Activated CD4-positive, alpha-beta memory T cell treated with anti-CD3 and anti-CD28 coated beads for 36 hours (primary cell): Measurements from ENCODE around the gene GLI1. TPM values are rescaled to one million over a fixed set of nuclear protein-coding genes. Genes with fewer than 3 reads are reported as not detected.
"Not testable (repeated sequence)": the region's sequence is repeated elsewhere in the genome, so short reads cannot be mapped to it uniquely, and the experiment has no call there.

Experiments used
- CTCF ChIA-PET: fragments of 350-600 bp; sonication (Branson Sonifier 250); formaldehyde crosslinking; loops from one replicate; lab custom pipeline; 2021; ENCODE audit warnings: antibody characterized with exemption, inconsistent platforms; lab: Charles Lee
- POLR2A ChIA-PET: fragments of 350-600 bp; sonication (Branson Sonifier 250); formaldehyde crosslinking; loops from one replicate; lab custom pipeline; 2021; ENCODE audit warnings: antibody characterized with exemption; lab: Charles Lee
- DNase-seq: peaks from one replicate; pipeline ENCODE4 v3.0.0-alpha.2; 2020
- H3K27ac Mint-ChIP-seq: one replicate; pipeline ENCODE4 v1.8.0; 2021; ENCODE audit warnings: mixed read lengths
- H3K27me3 Mint-ChIP-seq: one replicate; pipeline ENCODE4 v1.8.0; 2021; ENCODE audit warnings: mixed read lengths
- H3K36me3 Mint-ChIP-seq: one replicate; pipeline ENCODE4 v1.8.0; 2021; ENCODE audit warnings: mixed read lengths
- H3K4me1 Mint-ChIP-seq: one replicate; pipeline ENCODE4 v1.8.0; 2021; ENCODE audit warnings: low read depth, mixed read lengths
- H3K4me3 Mint-ChIP-seq: one replicate; pipeline ENCODE4 v1.8.0; 2021; ENCODE audit warnings: mild to moderate bottlenecking, mixed read lengths
- H3K9me3 Mint-ChIP-seq: one replicate; pipeline ENCODE4 v1.8.0; 2021; ENCODE audit warnings: mixed read lengths
- intact Hi-C: fragments of 100-400 bp; cut with micrococcal nuclease; formaldehyde crosslinking; loops from one replicate; pipeline ENCODE4 v1.15.1; 2023
- total RNA-seq, 2 experiments: library from RNA; stranded (reverse); gene quantifications; one replicate each; pipeline ENCODE4 v1.2.3, GENCODE V29; 2021

Gene GLI1
- total RNA-seq, 2 experiments from 2014 or later = 0.07 TPM; not detected in 1

DNA sequence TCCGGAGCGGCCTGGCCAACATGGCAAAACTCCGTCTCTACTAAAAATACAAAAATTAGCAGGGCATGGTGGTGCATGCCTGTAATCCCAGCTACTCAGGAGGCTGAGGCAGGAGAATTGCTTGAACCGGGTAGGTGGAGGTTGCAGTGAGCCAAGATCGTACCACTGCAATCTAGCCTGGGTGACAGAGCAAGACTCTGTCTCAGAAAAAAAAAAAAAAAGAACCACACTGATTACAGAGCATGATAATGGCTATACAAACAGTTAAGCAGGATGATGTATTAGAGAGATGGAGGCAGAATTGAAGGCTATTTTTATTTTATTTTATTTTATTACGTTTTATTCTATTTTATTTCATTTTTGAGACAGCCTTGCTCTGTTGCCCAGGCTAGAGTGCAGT is 15.2 kb upstream of the GLI1 start:
- POLR2A ChIA-PET, H3K36me3 Mint-ChIP-seq, DNase-seq, H3K4me1 Mint-ChIP-seq, intact Hi-C loops, H3K27ac Mint-ChIP-seq, H3K4me3 Mint-ChIP-seq, H3K27me3 Mint-ChIP-seq: not testable (repeated sequence)
- CTCF ChIA-PET = interaction anchor here (1.5 to 3.0 kb wide), 2 partner anchors 11 to 14 kb away, joined by 3 to 19 read pairs; partner anchors contain the start of gene INHBE
- H3K9me3 Mint-ChIP-seq = peaks cover 12% of the 10 kb centered on the region

DNA sequence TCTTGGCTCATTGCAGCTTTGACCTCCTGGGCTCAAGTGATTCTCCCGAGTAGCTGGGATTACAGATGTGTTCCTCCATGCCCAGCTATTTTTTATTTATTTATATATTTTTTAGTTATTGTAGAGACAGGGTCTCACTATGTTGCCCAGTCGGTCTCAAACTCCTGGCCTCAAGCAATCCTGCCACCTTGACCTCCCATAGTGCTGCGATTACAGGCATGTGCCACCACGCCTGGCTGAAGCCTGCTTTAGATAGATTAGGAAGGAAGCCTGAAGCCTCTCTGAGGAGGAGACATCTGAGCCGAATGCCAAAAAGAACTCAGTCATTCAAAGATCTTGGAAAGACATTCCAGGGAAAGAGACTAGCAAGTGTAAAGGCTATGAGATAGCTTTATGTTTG is 14.8 kb upstream of the GLI1 start:
- POLR2A ChIA-PET = no interaction called here
- Mint-ChIP-seq H3K4me1 (no peaks in the 10 kb centered on the region), H3K27ac (no peak overlapping the region), H3K4me3 (no peak overlapping the region), H3K27me3 (peaks cover 6% of the 10 kb centered on the region), H3K9me3 (peaks cover 12% of the 10 kb centered on the region), H3K36me3 (peaks cover 4% of the 10 kb centered on the region)
- DNase-seq = no peak
- CTCF ChIA-PET = interaction anchor here (1.5 to 3.0 kb wide), 2 partner anchors 11 to 14 kb away, joined by 3 to 19 read pairs; partner anchors contain the start of gene INHBE
- intact Hi-C loops = no loop called here

DNA sequence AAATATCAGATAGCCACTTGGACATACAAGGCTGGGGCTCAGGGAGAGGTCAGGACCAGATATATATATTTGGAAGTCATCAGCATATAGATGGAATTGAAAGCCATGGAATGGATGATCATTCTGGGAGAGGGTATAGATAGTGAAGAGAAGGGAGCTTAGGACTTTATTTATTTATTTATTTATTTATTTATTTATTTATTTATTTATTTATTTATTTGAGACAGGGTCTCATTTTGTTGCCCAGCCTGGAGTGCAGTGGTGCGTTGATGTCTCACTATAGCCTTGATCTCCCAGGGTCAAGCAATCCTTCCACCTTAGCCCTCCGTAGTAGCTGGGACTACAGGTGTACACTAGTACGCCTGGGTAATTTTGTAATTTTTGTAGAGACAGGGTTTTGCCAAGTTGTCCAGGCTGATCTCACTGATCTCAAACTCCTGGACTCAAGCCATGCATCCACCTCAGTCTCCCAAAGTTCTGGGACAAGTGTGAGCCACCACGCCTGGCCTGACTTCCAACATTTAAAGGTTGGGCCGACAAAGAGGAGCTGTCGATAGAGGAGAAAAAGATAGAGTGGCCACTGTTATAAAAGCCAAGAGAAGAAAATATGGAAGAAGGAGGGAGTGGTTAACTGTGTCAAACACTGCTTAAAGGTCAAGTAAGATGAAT is 13.2 kb upstream of the GLI1 start:
- intact Hi-C loops = no loop called here
- no peak for DNase-seq
- Mint-ChIP-seq H3K36me3 (peaks cover 2% of the 10 kb centered on the region), H3K4me3 (no peak overlapping the region), H3K27me3 (peaks cover 2% of the 10 kb centered on the region), H3K4me1 (no peaks in the 10 kb centered on the region), H3K27ac (no peak overlapping the region), H3K9me3 (peaks cover 7% of the 10 kb centered on the region)
- ChIA-PET POLR2A (no interaction called here), CTCF (interaction anchor here (1.0 to 3.0 kb wide), 2 partner anchors 9 to 13 kb away, joined by 6 to 19 read pairs; partner anchors contain the start of genes GLI1 and INHBE)

GRCh38 chr12:57448669-57449068 is 10.9 kb upstream of the GLI1 start:
- POLR2A ChIA-PET = no interaction called here
- H3K4me3 Mint-ChIP-seq = no peak overlapping the region
- no peak for DNase-seq
- H3K9me3 Mint-ChIP-seq = no peaks in the 10 kb centered on the region
- no peak overlapping the region for H3K27ac Mint-ChIP-seq
- intact Hi-C loops = no loop called here
- H3K27me3 Mint-ChIP-seq = no peaks in the 10 kb centered on the region
- H3K4me1 Mint-ChIP-seq = peaks cover 5% of the 10 kb centered on the region
- CTCF ChIA-PET = interaction anchor here (0.6 to 1.3 kb wide), 3 partner anchors 10 to 141 kb away, joined by 3 to 4 read pairs (median 3); no protein-coding TSS in a partner anchor
- H3K36me3 Mint-ChIP-seq = no peaks in the 10 kb centered on the region

DNA sequence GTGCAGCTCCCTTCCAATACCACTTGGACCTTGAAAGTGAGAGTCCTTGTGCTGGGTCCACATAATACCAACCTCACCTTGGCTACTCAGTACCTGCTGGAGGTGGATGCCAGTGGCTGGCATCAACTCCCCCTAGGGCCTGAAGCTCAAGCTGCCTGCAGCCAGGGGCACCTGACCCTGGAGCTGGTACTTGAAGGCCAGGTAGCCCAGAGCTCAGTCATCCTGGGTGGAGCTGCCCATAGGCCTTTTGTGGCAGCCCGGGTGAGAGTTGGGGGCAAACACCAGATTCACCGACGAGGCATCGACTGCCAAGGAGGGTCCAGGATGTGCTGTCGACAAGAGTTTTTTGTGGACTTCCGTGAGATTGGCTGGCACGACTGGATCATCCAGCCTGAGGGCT is 10.2 kb upstream of the GLI1 start:
- ChIA-PET CTCF (no interaction called here), POLR2A (no interaction called here)
- intact Hi-C loops = no loop called here
- Mint-ChIP-seq H3K4me1 (peaks cover 5% of the 10 kb centered on the region), H3K9me3 (no peaks in the 10 kb centered on the region), H3K27me3 (no peaks in the 10 kb centered on the region), H3K4me3 (no peak overlapping the region), H3K27ac (no peak overlapping the region), H3K36me3 (no peaks in the 10 kb centered on the region)
- no peak for DNase-seq

GRCh38 chr12:57450057-57450456 is 9.5 kb upstream of the GLI1 start:
- Mint-ChIP-seq H3K27me3 (no peaks in the 10 kb centered on the region), H3K4me1 (peaks cover 5% of the 10 kb centered on the region), H3K36me3 (no peaks in the 10 kb centered on the region), H3K9me3 (no peaks in the 10 kb centered on the region), H3K4me3 (no peak overlapping the region), H3K27ac (no peak overlapping the region)
- CTCF ChIA-PET = interaction anchor here (1.2 to 1.6 kb wide), 2 partner anchors 9 to 10 kb away, joined by 3 to 8 read pairs; partner anchors contain the start of gene GLI1
- intact Hi-C loops = no loop called here
- no peak for DNase-seq
- POLR2A ChIA-PET = no interaction called here

DNA sequence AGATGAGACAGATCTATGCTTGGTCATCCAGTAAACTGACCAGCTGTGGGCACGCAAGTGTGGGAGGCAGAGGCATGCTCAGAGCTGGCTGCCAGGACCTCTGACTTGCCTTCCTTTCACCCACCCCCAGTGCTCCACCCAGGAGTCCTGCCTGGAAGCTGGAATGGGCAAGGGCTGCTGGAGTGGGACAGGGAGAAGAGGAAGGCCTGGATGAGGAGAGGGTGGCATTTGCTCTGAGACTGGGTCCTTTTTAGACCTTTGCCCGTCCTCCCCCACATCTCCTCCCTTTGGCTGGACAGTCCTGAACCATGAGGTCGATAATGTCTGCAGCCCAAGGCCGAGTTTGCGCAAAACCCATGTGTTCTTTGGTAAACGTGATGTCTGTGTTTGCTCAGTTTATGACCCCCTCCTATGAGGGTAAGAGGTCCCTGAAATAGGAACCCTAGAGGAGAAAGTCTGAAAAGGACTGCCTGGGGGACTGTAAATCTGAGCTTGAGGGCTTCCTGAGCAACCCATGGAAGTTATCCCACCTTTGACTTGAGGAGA is 8.3 kb upstream of the GLI1 start:
- DNase-seq = no peak
- no peaks in the 10 kb centered on the region for H3K36me3 Mint-ChIP-seq
- no peak overlapping the region for H3K27ac Mint-ChIP-seq
- peaks cover 1% of the 10 kb centered on the region for H3K27me3 Mint-ChIP-seq
- no peak overlapping the region for H3K4me3 Mint-ChIP-seq
- peaks cover 13% of the 10 kb centered on the region for H3K4me1 Mint-ChIP-seq
- H3K9me3 Mint-ChIP-seq = no peaks in the 10 kb centered on the region
- POLR2A ChIA-PET = no interaction called here
- intact Hi-C loops = no loop called here
- CTCF ChIA-PET = interaction anchor here (0.7 to 6.4 kb wide), 14 partner anchors 8 to 340 kb away, joined by 3 to 158 read pairs (median 6); partner anchors contain the start of genes GLI1 and STAT6

- Mint-ChIP-seq H3K27me3 (peaks cover 1% of the 10 kb centered on the region), H3K4me1 (peaks cover 13% of the 10 kb centered on the region), H3K4me3 (no peak overlapping the region), H3K27ac (peak overlapping the region; percentile 53), H3K9me3 (no peaks in the 10 kb centered on the region), H3K36me3 (no peaks in the 10 kb centered on the region)
- peak; percentile 49 for DNase-seq
- intact Hi-C loops = loop anchor here (2.0 kb wide), 2 partner anchors 22 to 144 kb away; partner anchors contain the start of gene R3HDM2
- CTCF ChIA-PET = interaction anchor here (0.6 to 6.4 kb wide), 51 partner anchors 11 to 342 kb away, joined by 3 to 158 read pairs (median 4); partner anchors contain the start of genes INHBC, STAC3 and STAT6
- POLR2A ChIA-PET = interaction anchor here (0.7 to 1.2 kb wide), 2 partner anchors 22 to 145 kb away, joined by 3 to 4 read pairs; no protein-coding TSS in a partner anchor
These were observed 7.2 kb upstream of the GLI1 start for GRCh38 chr12:57452181-57452936.

GRCh38 chr12:57452937-57453509 is 6.6 kb upstream of the GLI1 start:
- CTCF ChIA-PET = interaction anchor here (0.6 to 6.4 kb wide), 50 partner anchors 11 to 239 kb away, joined by 3 to 158 read pairs (median 4); partner anchors contain the start of genes INHBC and STAC3
- Mint-ChIP-seq H3K9me3 (no peaks in the 10 kb centered on the region), H3K27me3 (peaks cover 1% of the 10 kb centered on the region), H3K4me1 (peaks cover 13% of the 10 kb centered on the region), H3K4me3 (no peak overlapping the region), H3K27ac (peak overlapping the region; percentile 53), H3K36me3 (no peaks in the 10 kb centered on the region)
- POLR2A ChIA-PET = interaction anchor here (0.7 to 1.2 kb wide), 2 partner anchors 23 to 145 kb away, joined by 3 to 4 read pairs; no protein-coding TSS in a partner anchor
- peak; percentile 77 for DNase-seq
- intact Hi-C loops = loop anchor here (1.0 to 2.0 kb wide), 3 partner anchors 22 to 190 kb away; partner anchors contain the start of gene R3HDM2

DNA sequence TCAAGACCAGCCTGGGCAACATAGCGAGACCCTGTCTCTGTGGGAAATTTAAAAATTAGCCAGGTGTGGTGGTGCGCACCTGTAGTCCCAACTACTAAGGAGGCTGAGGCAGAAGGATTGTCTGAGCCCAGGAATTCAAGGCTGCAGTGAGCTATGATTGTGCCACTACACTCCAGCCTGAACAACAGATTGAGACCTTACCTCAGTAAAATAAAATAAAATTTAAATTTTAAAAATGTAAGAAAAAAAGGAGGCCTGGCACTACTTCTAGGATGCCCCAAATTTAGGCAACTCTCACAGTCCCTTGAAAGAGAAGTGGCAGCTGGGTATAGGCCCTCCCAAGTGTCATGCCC is 5.4 kb upstream of the GLI1 start:
- no peak for DNase-seq
- Mint-ChIP-seq H3K27ac (no peak overlapping the region), H3K4me1 (peaks cover 19% of the 10 kb centered on the region), H3K36me3 (no peaks in the 10 kb centered on the region), H3K9me3 (no peaks in the 10 kb centered on the region), H3K27me3 (peaks cover 1% of the 10 kb centered on the region), H3K4me3 (no peak overlapping the region)
- ChIA-PET POLR2A (no interaction called here), CTCF (interaction anchor here (1.2 to 6.4 kb wide), 14 partner anchors 9 to 241 kb away, joined by 3 to 158 read pairs (median 10); partner anchors contain the start of gene INHBC)
- intact Hi-C loops = no loop called here
